ENCODE results near the gene CHST11.

CHST11 gene

DNA sequence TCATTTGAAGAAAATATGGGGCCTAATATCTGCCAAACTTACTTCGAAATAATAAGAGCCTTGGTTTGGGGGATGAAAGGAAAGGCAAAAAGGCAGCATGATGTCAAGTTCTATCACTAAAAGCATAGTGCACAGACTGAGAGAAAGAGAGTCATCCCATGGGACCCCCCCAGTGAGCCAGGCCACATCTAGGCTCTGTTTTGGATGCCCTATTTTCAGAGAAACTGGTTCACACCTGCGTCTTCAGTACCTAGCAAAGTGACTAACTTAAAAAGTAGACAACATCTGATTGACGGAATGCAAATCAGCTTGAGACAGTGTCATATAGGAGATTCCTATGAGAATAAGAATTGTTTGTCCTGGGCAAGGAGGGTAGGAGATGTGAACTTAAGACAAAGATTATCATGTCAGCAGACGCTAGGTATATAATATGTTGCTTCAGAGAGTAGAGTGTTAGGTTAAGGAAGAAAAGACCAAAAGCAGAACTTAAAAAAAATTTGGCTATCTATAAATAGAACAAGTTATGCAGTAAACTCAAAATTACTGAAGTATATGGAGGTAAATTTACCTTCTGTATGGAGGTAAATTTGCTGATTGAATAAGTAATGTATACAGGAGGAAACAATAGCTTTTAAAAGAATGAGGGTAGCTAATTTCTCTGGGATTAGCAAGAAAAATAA is 353.1 kb downstream of the CHST11 start:
- no peak overlapping the region for H3K4me3 ChIP-seq (ENCODE audit: low read depth, low read length)
- TF ChIP-seq CTCF (IDR thresholded peaks at IDR 0.05; ENCODE audit: borderline replicate concordance, insufficient read depth, low read depth, low read length), result no peak
